ENCODE data around the gene CYB561D1. TPM values are rescaled to one million over a fixed set of nuclear protein-coding genes. Genes with fewer than 3 reads are reported as not detected.

CYB561D1 gene
- total and polyA plus RNA-seq, 9 of the 15 experiments (the other 6 are each of a cell fraction or from before 2014, with no cell fraction given) = 0.71 to 7.2 (median 3.5) TPM

GRCh38 chr1:109493805-109494539, at the start of gene CYB561D1 (continued):
- TF ChIP-seq, protein P1, sequence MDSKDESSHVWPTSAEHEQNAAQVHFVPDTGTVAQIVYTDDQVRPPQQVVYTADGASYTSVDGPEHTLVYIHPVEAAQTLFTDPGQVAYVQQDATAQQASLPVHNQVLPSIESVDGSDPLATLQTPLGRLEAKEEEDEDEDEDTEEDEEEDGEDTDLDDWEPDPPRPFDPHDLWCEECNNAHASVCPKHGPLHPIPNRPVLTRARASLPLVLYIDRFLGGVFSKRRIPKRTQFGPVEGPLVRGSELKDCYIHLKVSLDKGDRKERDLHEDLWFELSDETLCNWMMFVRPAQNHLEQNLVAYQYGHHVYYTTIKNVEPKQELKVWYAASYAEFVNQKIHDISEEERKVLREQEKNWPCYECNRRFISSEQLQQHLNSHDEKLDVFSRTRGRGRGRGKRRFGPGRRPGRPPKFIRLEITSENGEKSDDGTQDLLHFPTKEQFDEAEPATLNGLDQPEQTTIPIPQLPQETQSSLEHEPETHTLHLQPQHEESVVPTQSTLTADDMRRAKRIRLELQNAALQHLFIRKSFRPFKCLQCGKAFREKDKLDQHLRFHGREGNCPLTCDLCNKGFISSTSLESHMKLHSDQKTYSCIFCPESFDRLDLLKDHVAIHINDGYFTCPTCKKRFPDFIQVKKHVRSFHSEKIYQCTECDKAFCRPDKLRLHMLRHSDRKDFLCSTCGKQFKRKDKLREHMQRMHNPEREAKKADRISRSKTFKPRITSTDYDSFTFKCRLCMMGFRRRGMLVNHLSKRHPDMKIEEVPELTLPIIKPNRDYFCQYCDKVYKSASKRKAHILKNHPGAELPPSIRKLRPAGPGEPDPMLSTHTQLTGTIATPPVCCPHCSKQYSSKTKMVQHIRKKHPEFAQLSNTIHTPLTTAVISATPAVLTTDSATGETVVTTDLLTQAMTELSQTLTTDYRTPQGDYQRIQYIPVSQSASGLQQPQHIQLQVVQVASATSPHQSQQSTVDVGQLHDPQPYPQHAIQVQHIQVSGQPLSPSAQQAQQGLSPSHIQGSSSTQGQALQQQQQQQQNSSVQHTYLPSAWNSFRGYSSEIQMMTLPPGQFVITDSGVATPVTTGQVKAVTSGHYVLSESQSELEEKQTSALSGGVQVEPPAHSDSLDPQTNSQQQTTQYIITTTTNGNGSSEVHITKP (IDR thresholded peaks at IDR 0.05; ENCODE audit: partially characterized antibody) = no peak
- TF ChIP-seq DMBX1 (CRISPR knock-in tag; IDR thresholded peaks at IDR 0.05; ENCODE audit: borderline replicate concordance) (no peak), ETV5 (CRISPR knock-in tag; IDR thresholded peaks at IDR 0.05; ENCODE audit: low read depth) (peak; percentile 80), ZNF436 (CRISPR knock-in tag; IDR thresholded peaks at IDR 0.05) (no peak), ZNF354B (CRISPR knock-in tag; IDR thresholded peaks at IDR 0.05) (no peak), NFXL1 (CRISPR knock-in tag; IDR thresholded peaks at IDR 0.05) (no peak), TBP (optimal IDR thresholded peaks at IDR 0.05; ENCODE audit: low read depth, low read length) (peak; percentile 64), CBX2 (IDR thresholded peaks at IDR 0.05; ENCODE audit: insufficient read depth, low read length, poor library complexity, severe bottlenecking) (no peak), E2F4 (CRISPR knock-in tag; IDR thresholded peaks at IDR 0.05; ENCODE audit: low read depth) (no peak), RBM34 (IDR thresholded peaks at IDR 0.05; ENCODE audit: borderline replicate concordance, insufficient read depth, low read length) (no peak), EGR1 (conservative IDR thresholded peaks at IDR 0.05) (peak; percentile 98), RBBP5 (IDR thresholded peaks at IDR 0.05; ENCODE audit: borderline replicate concordance, insufficient read depth, low read length, poor library complexity, severe bottlenecking) (peak; percentile 78), NFIX (CRISPR knock-in tag; IDR thresholded peaks at IDR 0.05; ENCODE audit: low read depth) (no peak), REST (IDR thresholded peaks at IDR 0.05; ENCODE audit: borderline replicate concordance) (peak; percentile 71), REST (CRISPR knock-in tag; IDR thresholded peaks at IDR 0.05; ENCODE audit: low read depth) (no peak; the same call in 1 of the 2 replicates)

Data from K562 (cell line).